Activated CD8-positive, alpha-beta memory T cell treated with anti-CD3 and anti-CD28 coated beads for 48 hours (primary cell): ENCODE data around the gene SF3B2.
"Not testable (repeated sequence)": the region's sequence is repeated elsewhere in the genome, so short reads cannot be mapped to it uniquely, and the experiment has no call there.

Experiments
- DNase-seq, 3 experiments: peaks; one replicate each; pipeline ENCODE4 v3.0.0-alpha.2; 2020; ENCODE audit warnings: low read depth in 2 of 3, low spot score in 2 of 3

SF3B2 gene

DNA sequence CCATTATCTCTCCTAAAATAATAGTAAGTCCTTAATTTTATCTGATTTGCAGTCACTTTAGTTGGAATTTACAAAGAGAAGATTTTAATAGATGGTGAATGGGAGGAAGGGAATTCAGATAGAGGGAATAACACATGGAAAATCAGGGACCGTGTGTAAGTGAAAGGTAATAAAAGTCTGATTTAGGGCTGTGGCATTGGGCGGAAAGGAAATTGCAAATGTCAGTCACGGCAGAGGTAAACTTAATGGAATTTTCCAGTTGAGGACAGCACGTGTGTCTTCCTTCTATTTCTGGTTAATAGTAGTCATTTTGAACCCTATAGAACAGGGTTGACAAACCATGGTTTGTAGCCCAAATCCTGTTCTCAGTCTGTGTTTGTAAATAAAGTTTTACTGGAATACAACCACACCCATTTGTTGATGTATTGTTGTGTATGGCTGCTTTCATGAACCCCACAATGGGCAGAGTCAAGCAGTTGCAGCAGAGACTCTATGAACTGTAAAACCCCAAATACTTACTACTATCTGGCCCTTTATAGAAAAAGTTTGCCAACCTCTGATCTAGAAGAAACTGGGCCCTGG, 52.0 kb downstream of the SF3B2 start:
- DNase-seq = no peak

DNA sequence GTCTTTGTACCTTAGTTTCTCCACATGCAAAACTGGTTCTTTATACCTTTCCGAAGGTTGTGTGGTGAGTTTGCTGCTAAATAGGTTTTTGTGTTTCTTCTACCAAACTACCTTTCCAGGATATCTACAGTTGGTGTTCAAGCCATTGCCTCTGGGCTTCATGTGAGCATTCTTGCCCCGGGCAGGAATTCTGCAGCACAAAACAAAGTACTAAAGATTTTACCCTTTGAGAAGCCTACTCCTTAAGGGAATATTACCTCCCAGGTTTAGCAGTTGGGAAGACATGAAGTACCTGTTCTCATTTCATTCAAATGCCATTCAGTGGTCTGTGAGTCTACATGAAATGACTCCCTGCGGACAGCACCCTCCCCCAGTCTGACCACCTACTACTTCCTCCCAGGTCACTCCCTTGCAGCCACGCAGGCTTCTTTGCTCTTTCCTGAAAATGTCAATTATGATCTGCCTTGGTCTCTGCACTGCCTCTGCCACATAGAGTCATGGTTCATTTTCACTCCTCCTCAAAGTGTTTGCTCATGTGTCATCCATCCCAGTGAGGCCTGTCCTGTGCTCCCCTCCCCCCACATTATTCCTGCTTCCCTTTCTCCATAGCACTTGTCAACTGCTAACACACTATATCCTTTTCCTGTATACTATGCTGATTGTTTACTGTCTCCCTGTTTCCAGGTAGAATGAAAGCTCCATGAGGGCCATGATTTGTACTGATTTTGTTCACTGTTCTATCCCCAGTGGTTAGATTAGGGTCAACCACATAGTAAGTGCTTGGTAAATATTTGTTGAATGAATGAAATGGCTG, 54.8 kb downstream of the SF3B2 start:
- no peak for DNase-seq

- DNase-seq = no peak
Measured at GRCh38 chr11:66107600-66108510, 55.7 kb downstream of the SF3B2 start.

GRCh38 chr11:66109294-66109693, 57.1 kb downstream of the SF3B2 start:
- no peak for DNase-seq

GRCh38 chr11:66111158-66111557, 59.0 kb downstream of the SF3B2 start:
- DNase-seq = no peak

- DNase-seq = no peak
Measured at GRCh38 chr11:66112041-66112491, 59.9 kb downstream of the SF3B2 start.

GRCh38 chr11:66112601-66113499, 60.7 kb downstream of the SF3B2 start:
- no peak for DNase-seq

DNA sequence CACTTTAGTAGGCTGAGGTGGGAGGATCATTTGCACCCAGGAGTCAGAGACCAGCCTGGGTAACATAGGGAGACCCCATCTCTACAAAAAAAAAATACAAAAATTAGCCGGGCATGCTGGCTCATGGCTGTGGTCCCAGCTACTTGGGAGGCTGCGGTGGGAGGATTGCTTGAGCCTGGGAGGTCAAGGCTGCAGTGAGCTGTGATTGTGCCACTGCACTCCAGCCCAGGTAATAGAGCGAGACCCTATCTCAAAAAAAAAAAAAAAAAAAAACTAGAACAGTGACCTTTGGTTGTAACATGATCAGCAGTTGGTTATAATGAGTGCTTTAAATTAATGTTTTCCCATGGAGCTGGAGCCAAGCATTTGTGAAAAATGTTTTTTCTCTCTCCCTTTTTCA, 62.8 kb downstream of the SF3B2 start:
- not testable (repeated sequence) for DNase-seq

DNA sequence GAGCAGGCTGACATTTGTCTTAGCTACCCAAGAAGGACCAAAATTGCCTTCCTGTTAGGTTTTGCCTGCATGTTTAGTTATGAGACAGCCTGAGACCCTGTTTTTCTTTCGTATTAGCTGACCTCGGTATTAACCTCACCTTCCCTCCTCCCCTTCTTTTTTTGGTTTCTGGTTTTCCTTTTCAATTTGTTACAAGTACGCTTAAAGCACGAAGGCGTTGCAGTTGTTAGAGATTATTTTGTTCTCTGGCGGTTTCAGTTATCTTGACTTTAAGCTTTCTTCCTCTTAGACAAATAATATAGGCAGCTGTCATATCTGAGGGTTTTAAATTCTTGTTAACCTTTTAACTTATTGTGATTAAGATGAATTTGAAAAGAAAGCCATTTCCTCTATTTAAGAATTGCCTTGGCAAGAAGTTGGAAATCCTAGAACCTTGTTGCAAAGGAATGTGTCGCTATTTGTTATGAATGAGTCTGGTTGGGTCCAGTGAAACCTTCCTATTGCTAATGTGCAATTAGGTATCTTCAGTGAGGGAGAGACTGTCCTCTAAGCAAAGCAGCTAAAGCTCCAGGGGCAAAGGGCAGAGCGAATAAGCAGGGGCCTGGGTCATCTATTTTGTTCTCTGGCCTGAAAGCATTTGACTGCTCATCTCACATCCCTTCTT, 63.6 kb downstream of the SF3B2 start:
- DNase-seq = no peak

DNA sequence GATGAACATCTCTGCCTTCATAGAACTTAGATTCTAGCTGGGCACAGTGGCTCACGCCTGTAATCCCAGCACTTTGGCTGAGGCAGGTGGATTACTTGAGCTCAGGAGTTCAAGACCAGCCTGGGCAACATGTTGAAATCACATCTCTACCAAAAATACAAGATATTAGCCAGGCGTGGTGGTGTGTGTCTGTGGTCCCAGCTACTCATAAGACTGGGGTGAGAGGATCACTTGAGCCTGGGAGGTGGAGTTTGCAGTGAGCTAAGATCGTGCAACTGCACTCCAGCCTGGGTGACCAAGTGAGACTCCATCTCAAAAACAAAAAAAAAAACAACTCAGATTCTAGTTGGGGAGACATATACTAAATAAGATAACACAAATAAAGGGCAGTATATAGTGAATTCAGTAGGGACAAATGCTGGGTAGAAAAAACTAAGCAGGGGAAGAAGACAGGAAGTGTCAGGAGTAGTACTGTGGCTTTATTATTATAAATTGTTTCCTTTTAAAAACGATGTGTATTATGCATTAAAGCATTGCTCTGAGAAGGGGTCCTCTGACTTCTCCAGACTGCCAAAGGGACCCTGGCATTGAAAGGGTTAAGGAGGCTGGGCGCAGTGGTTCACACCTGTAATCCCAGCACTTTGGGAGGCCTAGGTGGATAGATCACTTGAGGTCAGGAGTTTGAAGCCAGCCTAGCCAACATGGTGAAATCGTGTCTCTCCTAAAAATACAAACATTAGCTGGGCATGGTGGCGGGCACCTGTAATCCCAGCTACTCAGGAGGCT, 64.6 kb downstream of the SF3B2 start:
- no peak for DNase-seq

DNA sequence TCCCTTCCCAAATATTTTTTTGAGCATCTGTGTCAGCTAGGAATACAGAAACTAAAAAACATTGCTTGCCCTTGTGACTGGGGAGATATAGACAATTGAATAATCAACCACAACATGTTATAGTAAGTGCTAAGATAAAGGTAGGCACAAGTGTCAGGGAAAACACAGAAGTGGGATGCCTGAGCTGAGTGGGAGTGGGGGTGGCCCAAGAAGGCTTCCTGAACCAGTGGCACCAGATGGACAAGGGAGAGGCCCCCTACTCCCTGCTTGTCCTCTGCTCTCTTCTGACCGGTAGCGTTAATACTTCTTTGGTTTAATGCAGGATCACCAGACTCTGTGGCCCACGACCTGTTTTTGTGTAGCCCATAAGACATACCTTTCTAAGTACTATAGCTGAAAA, 66.7 kb downstream of the SF3B2 start:
- DNase-seq = no peak
